22Rv1 (cell line): ENCODE measurements around the gene LEMD2.

Experiments
- H3K27ac ChIP-seq: fragments of 450-650 bp; 2 replicates; pipeline ENCODE4 v1.5.1; 2017
- CTCF ChIP-seq: fragments of 450-650 bp; IDR thresholded peaks from 2 replicates; pipeline ENCODE4 v1.5.1; 2017; ENCODE audit warnings: mild to moderate bottlenecking
- ZFX ChIP-seq: fragments of 450-650 bp; IDR thresholded peaks from 2 replicates; pipeline ENCODE4 v1.6.1; 2017; ENCODE audit warnings: antibody characterized with exemption, borderline replicate concordance

Gene LEMD2

GRCh38 chr6:33806841-33807240 lies 17.9 kb upstream of the LEMD2 start:
- no peak for TF ChIP-seq ZFX
- no peak for TF ChIP-seq CTCF
- no peak overlapping the region for H3K27ac ChIP-seq

- no peak within 1 kb of the TSS for H3K27ac ChIP-seq
Observed at GRCh38 chr6:33803571-33804053, 14.7 kb upstream of the LEMD2 start, which contains the start of gene MLN. Gene MLN, minus strand, starts transcription at chr6:33804003. Its CDS starts 2,840 bp downstream, at chr6:33801163.

GRCh38 chr6:33802186-33802958 lies 13.4 kb upstream of the LEMD2 start:
- no peak overlapping the region for H3K27ac ChIP-seq
- no peak for TF ChIP-seq ZFX
- no peak for TF ChIP-seq CTCF

More at GRCh38 chr6:33803571-33804053, 14.7 kb upstream of the LEMD2 start, which contains the start of gene MLN:
- TF ChIP-seq CTCF (no peak), ZFX (no peak)

- TF ChIP-seq CTCF (no peak), ZFX (no peak)
- H3K27ac ChIP-seq = no peak overlapping the region
Observed at GRCh38 chr6:33801611-33802010, 12.7 kb upstream of the LEMD2 start.

GRCh38 chr6:33800248-33800969 lies 11.5 kb upstream of the LEMD2 start:
- TF ChIP-seq CTCF (no peak), ZFX (no peak)
- no peak overlapping the region for H3K27ac ChIP-seq

- TF ChIP-seq ZFX (no peak), CTCF (no peak)
- H3K27ac ChIP-seq = no peak overlapping the region
Observed at GRCh38 chr6:33799454-33800113, 10.7 kb upstream of the LEMD2 start.
